Activated naive CD8-positive, alpha-beta T cell treated with anti-CD3 and anti-CD28 coated beads for 36 hours (primary cell): Measurements from ENCODE around the gene CASKIN1. TPM values are rescaled to one million over a fixed set of nuclear protein-coding genes. Genes with fewer than 3 reads are reported as not detected.

Experiments used
- DNase-seq: peaks from one replicate; pipeline ENCODE4 v3.0.0; 2021
- H3K27ac Mint-ChIP-seq: one replicate; pipeline ENCODE4 v1.8.0; 2022; ENCODE audit warnings: mild to moderate bottlenecking, moderate library complexity, mixed read lengths
- H3K27me3 Mint-ChIP-seq: one replicate; pipeline ENCODE4 v1.8.0; 2022; ENCODE audit warnings: mild to moderate bottlenecking, mixed read lengths
- H3K36me3 Mint-ChIP-seq: one replicate; pipeline ENCODE4 v1.8.0; 2021; ENCODE audit warnings: mild to moderate bottlenecking, mixed read lengths
- H3K4me1 Mint-ChIP-seq: one replicate; pipeline ENCODE4 v1.8.0; 2021; ENCODE audit warnings: mixed read lengths
- H3K4me3 Mint-ChIP-seq: one replicate; pipeline ENCODE4 v1.8.0; 2022; ENCODE audit warnings: mild to moderate bottlenecking, moderate library complexity, mixed read lengths
- H3K9me3 Mint-ChIP-seq: one replicate; pipeline ENCODE4 v1.8.0; 2022; ENCODE audit warnings: mixed read lengths
- total RNA-seq, 2 experiments: library from RNA; stranded (reverse); gene quantifications; one replicate each; pipeline ENCODE4 v1.2.3, GENCODE V29; 2021

CASKIN1 gene
- total RNA-seq, 2 experiments from 2014 or later, result 1.8 to 3.4 TPM

DNA sequence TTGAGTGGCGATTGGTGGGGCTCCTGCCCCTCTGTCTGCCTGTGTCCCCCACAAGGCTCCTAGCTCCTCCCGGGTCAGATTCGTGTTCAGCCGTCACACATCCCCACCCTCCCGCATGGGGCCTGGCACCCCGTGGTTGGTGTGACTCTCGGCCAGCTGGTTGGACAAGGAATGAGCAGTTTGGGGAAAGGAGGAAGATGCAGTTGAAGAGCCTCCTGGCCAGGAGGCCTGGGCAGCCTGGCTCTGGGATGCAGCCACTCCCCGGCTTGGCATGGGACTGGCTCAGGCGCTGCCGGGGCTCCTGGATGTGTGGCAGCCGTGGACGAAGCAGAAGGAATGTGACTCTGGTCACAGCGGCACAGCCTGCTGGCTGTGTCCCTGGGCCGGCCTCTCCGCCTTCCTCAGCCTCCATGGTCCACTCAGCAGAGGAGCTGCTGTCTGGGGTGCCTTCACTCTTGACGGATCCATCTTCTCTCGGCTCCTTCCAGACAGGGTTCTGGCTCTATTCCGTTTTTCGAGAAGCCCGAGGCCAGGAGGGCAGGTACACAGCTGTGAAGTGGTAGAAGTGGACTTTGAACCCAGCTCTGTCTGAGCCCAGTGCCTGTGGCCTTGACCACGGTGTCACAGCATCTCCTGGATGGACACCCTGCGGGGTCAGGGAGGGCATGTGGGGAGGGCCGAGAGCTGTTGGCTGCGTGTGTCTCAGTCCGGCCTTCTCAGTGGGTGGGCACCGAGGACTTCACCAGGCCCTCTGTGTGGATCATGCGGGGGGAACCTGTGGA is 38.7 kb downstream of the CASKIN1 start:
- Mint-ChIP-seq H3K36me3 (peaks cover 28% of the 10 kb centered on the region), H3K9me3 (no peaks in the 10 kb centered on the region), H3K4me3 (peak overlapping the region; percentile 96), H3K27me3 (peaks cover 9% of the 10 kb centered on the region), H3K27ac (peak overlapping the region; percentile 31), H3K4me1 (peaks cover 26% of the 10 kb centered on the region)
- DNase-seq, result no peak

GRCh38 chr16:2156849-2157224 is 39.6 kb downstream of the CASKIN1 start:
- Mint-ChIP-seq H3K4me3 (peak overlapping the region; percentile 96), H3K9me3 (no peaks in the 10 kb centered on the region), H3K27ac (peak overlapping the region; percentile 31), H3K27me3 (peaks cover 9% of the 10 kb centered on the region), H3K4me1 (peaks cover 29% of the 10 kb centered on the region), H3K36me3 (peaks cover 34% of the 10 kb centered on the region)
- no peak for DNase-seq

GRCh38 chr16:2155977-2156848 is 40.2 kb downstream of the CASKIN1 start:
- peaks cover 35% of the 10 kb centered on the region for H3K4me1 Mint-ChIP-seq
- peak overlapping the region; percentile 96 for H3K4me3 Mint-ChIP-seq
- peaks cover 40% of the 10 kb centered on the region for H3K36me3 Mint-ChIP-seq
- peaks cover 11% of the 10 kb centered on the region for H3K27me3 Mint-ChIP-seq
- H3K9me3 Mint-ChIP-seq, result no peaks in the 10 kb centered on the region
- DNase-seq, result no peak
- peak overlapping the region; percentile 89 for H3K27ac Mint-ChIP-seq

GRCh38 chr16:2155091-2155950 is 41.1 kb downstream of the CASKIN1 start, which contains the start of gene TRAF7:
TRAF7 (plus strand) TSS chr16:2155782; CDS start chr16:2163921, 8,139 bp downstream.
- Mint-ChIP-seq H3K4me3 (peak within 1 kb of the TSS; percentile 96), H3K27me3 (peaks cover 12% of the 10 kb centered on the region), H3K36me3 (peaks cover 42% of the 10 kb centered on the region), H3K27ac (peak within 1 kb of the TSS; percentile 96), H3K9me3 (no peaks in the 10 kb centered on the region), H3K4me1 (peaks cover 36% of the 10 kb centered on the region)
- DNase-seq, result peak; percentile 98

DNA sequence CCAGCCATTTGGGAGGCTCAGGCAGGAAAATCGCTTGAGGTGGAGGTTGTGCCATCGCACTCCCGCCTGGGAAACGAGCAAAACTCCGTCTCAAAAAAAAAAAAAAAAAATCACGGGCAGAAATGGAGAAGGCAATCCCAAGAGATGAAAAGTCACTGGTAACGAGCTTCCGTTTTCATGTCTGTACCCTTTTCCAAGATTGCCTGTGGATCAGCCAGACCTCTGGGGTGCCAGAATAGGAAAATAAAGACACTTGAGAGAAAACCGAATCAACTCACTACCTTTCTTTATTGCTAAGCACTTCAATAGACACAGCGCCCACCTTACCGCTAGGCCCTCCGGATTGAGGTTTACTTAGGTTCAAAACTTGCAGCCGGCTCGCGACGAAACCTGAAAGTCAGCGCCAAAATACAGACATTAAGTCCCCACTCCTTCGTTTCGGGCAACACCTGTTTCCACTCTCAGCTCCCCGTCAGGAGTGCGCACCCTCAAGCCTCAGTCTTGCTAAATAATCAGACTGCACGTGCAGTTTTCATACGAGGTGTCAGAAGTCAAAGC is 41.8 kb downstream of the CASKIN1 start:
- Mint-ChIP-seq H3K4me3 (peak overlapping the region; percentile 93), H3K4me1 (peaks cover 42% of the 10 kb centered on the region), H3K36me3 (peaks cover 42% of the 10 kb centered on the region), H3K27ac (peak overlapping the region; percentile 96), H3K27me3 (peaks cover 12% of the 10 kb centered on the region), H3K9me3 (no peaks in the 10 kb centered on the region)
- no peak for DNase-seq

DNA sequence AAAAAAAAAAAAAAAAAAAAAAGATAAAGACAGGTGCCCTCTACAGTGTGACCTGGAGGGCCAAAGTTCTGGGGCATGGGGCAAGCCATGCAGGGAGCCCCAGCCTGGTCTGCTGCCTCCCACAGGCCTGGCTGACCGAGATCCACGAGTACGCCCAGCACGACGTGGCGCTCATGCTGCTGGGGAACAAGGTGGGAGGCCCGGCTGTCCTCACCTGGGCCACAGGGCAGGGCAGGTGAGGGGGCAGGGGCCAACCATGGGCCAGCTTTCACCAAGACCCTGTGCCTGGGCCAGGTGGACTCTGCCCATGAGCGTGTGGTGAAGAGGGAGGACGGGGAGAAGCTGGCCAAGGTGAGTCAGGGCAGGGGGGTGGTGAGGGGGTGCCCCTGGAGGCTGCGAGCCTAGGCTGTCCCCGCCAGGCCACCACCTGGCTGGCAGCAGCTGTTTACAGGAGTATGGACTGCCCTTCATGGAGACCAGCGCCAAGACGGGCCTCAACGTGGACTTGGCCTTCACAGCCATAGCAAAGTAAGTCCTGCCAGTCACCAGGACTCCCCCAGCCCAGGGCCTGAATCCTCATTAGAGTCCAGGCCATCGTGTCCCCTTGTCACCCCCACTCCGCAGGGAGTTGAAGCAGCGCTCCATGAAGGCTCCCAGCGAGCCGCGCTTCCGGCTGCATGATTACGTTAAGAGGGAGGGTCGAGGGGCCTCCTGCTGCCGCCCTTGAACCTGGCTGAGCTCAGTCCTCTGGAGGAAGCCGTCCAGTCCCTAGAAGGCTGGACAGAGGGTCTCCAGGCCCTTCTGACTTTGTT is 43.5 kb downstream of the CASKIN1 start:
- Mint-ChIP-seq H3K4me3 (peak overlapping the region; percentile 93), H3K27me3 (peaks cover 12% of the 10 kb centered on the region), H3K36me3 (peaks cover 42% of the 10 kb centered on the region), H3K4me1 (peaks cover 39% of the 10 kb centered on the region), H3K27ac (peak overlapping the region; percentile 96), H3K9me3 (no peaks in the 10 kb centered on the region)
- DNase-seq, result peak; percentile 33

GRCh38 chr16:2151188-2152091 is 45.0 kb downstream of the CASKIN1 start:
- Mint-ChIP-seq H3K27ac (peak overlapping the region; percentile 96), H3K36me3 (peaks cover 42% of the 10 kb centered on the region), H3K4me3 (peak overlapping the region; percentile 93), H3K9me3 (no peaks in the 10 kb centered on the region), H3K4me1 (peaks cover 30% of the 10 kb centered on the region), H3K27me3 (peaks cover 12% of the 10 kb centered on the region)
- DNase-seq, result no peak

DNA sequence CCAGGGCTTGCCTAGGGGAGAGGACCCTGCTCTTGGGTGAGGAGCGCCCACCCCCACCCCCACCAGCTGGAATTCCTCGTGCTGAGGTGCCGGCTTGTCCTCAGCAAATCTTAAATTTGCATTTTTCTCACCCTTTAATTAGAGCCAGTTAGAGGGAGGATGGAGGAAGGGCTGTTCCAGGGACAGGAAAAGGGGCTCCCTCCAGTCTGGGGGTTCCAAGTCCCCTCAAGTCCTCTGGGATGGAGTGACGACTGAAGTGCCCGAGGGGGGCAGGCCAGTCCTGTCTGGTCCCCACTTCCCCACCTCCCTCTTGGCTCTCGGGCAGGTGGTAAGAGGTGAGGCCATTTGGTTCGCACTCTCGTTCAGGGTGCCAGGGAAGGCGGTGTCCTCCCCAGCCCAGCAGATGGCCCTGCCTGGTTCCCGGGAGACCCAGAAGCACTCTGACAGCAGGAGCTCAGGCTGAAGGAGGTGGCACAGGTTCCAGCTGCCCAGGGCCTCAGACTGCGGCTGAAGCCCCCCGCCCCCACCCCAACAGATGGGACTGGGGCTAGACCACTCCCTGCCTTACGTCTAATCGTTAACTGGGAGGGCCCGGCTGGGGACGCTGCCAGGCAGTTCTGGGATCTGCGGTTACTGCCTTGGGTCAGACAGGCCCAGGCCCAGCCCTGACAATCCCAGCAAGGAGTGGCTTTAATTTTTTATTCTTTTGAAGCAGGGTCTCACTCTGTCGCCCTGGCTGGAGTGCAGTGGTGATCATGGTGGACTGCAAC is 45.8 kb downstream of the CASKIN1 start:
- H3K27me3 Mint-ChIP-seq, result peaks cover 12% of the 10 kb centered on the region
- H3K4me3 Mint-ChIP-seq, result peak overlapping the region; percentile 66
- H3K9me3 Mint-ChIP-seq, result no peaks in the 10 kb centered on the region
- peaks cover 42% of the 10 kb centered on the region for H3K36me3 Mint-ChIP-seq
- DNase-seq, result peak; percentile 18
- peak overlapping the region; percentile 96 for H3K27ac Mint-ChIP-seq
- H3K4me1 Mint-ChIP-seq, result peaks cover 30% of the 10 kb centered on the region

- Mint-ChIP-seq H3K9me3 (no peaks in the 10 kb centered on the region), H3K4me3 (peak overlapping the region; percentile 1)
These were observed 46.6 kb downstream of the CASKIN1 start for GRCh38 chr16:2149630-2150417.

GRCh38 chr16:2148714-2149629 is 47.4 kb downstream of the CASKIN1 start:
- Mint-ChIP-seq H3K4me3 (peak overlapping the region; percentile 34), H3K27ac (peak overlapping the region; percentile 45), H3K9me3 (no peaks in the 10 kb centered on the region), H3K4me1 (peaks cover 27% of the 10 kb centered on the region), H3K36me3 (peaks cover 27% of the 10 kb centered on the region), H3K27me3 (peaks cover 3% of the 10 kb centered on the region)
- peak; percentile 60 for DNase-seq

More at GRCh38 chr16:2149630-2150417, 46.6 kb downstream of the CASKIN1 start:
- H3K4me1 Mint-ChIP-seq, result peaks cover 27% of the 10 kb centered on the region
- peak overlapping the region; percentile 45 for H3K27ac Mint-ChIP-seq
- H3K36me3 Mint-ChIP-seq, result peaks cover 35% of the 10 kb centered on the region
- H3K27me3 Mint-ChIP-seq, result peaks cover 7% of the 10 kb centered on the region
- peak; percentile 22 for DNase-seq
